COR-L47 (cell line): ENCODE data around the gene FAM25G.
"Not testable (repeated sequence)": the region's sequence is repeated elsewhere in the genome, so short reads cannot be mapped to it uniquely, and the experiment has no call there.

Experiments used
- DNase-seq: peaks from one replicate; lab custom pipeline; 2025; lab: John Stamatoyannopoulos, UW

FAM25G gene

GRCh38 chr10:47465216-47465917, 26.1 kb downstream of the FAM25G start:
- DNase-seq: not testable (repeated sequence)

GRCh38 chr10:47462577-47463358, 28.7 kb downstream of the FAM25G start:
- not testable (repeated sequence) for DNase-seq

- not testable (repeated sequence) for DNase-seq
Observed at GRCh38 chr10:47461261-47461687, 30.2 kb downstream of the FAM25G start.

- no peak for DNase-seq
Observed at GRCh38 chr10:47458466-47459154, 32.9 kb downstream of the FAM25G start.

GRCh38 chr10:47457826-47458225, 33.7 kb downstream of the FAM25G start:
- DNase-seq: no peak

GRCh38 chr10:47457528-47457820, 34.0 kb downstream of the FAM25G start:
- DNase-seq: no peak

GRCh38 chr10:47456794-47457527, 34.5 kb downstream of the FAM25G start:
- DNase-seq: no peak

- no peak for DNase-seq
Observed at GRCh38 chr10:47456079-47456785, 35.3 kb downstream of the FAM25G start.

- DNase-seq: not testable (repeated sequence)
Observed at GRCh38 chr10:47455350-47456078, 36.0 kb downstream of the FAM25G start.

- no peak for DNase-seq
Observed at GRCh38 chr10:47454780-47455058, 36.8 kb downstream of the FAM25G start.

GRCh38 chr10:47454008-47454779, 37.3 kb downstream of the FAM25G start:
- DNase-seq: no peak

- DNase-seq: no peak
Observed at GRCh38 chr10:47453141-47454007, 38.1 kb downstream of the FAM25G start.

GRCh38 chr10:47452495-47453140, 38.9 kb downstream of the FAM25G start:
- DNase-seq: no peak

GRCh38 chr10:47451998-47452494, 39.5 kb downstream of the FAM25G start:
- no peak for DNase-seq

GRCh38 chr10:47451273-47451997, 40.1 kb downstream of the FAM25G start:
- DNase-seq: no peak

- no peak for DNase-seq
Observed at GRCh38 chr10:47450442-47450841, 41.1 kb downstream of the FAM25G start.

- DNase-seq: no peak
Observed at GRCh38 chr10:47449979-47450378, 41.5 kb downstream of the FAM25G start.
